ENCODE measurements around the gene FTH1. TPM values are rescaled to one million over a fixed set of nuclear protein-coding genes. Genes with fewer than 3 reads are reported as not detected.

FTH1 gene
- total and polyA plus RNA-seq, 2 of the 13 experiments (the other 11 are each of a cell fraction or from before 2014, with no cell fraction given): 607 to 760 TPM

DNA sequence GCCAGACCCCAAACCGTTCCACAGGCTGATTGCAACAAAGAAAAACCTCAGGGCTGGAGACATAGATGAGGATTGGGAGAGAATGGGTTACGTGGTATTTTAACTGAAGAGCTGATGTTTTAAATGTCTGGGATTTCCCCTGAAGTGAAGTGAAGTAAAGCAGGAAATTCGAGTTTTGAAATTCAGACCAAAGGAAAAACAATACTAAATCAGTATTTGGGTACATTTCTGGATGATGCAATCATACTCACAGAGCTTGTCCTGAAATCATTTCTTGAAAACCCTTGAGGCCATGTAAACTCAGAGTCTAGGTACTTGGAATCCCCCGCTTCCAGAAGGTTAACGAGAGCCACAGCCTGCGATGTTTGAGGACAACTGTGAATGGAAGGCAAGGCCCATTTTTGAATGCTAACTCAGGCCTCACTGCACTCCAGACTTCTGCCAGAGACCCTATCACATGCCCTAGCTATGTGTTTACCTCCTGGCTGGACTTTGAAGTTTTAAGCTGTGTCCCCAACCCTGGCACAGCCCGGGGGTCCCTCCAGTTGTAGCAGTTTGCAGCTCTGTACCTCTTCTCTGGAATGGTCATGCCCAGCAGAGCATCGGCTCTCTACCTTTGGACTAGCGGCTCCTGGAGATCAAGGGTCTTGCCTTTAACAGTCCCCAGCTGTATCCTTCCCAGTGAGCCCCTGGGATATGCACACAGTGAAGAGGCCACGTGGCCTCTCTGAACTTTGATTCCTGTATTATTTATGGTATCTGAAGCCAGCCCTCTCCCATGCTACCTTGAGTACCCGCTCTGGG lies 5.4 kb upstream of the FTH1 start (continued):
- TF ChIP-seq ZBTB7B (CRISPR knock-in tag; IDR thresholded peaks at IDR 0.05) (peak; percentile 100), GLI4 (CRISPR knock-in tag; IDR thresholded peaks at IDR 0.05; ENCODE audit: borderline replicate concordance) (no peak), THAP11 (CRISPR knock-in tag; IDR thresholded peaks at IDR 0.05) (peak; percentile 54; the same call in 1 of the 2 replicates), MATR3 (CRISPR knock-in tag; IDR thresholded peaks at IDR 0.05) (no peak), NFE2L2 (IDR thresholded peaks at IDR 0.05; ENCODE audit: low read length) (no peak), PAF1 (CRISPR knock-in tag; IDR thresholded peaks at IDR 0.05) (no peak), MAFG (CRISPR knock-in tag; IDR thresholded peaks at IDR 0.05) (no peak), RAD51 (IDR thresholded peaks at IDR 0.05; ENCODE audit: borderline replicate concordance) (no peak), NR3C1 (CRISPR knock-in tag; IDR thresholded peaks at IDR 0.05) (no peak), HMG20B (CRISPR knock-in tag; conservative IDR thresholded peaks at IDR 0.05) (0 out of 2 replicates have a peak, but pooled peaks have one; percentile 29)
- TF ChIP-seq, protein P1, sequence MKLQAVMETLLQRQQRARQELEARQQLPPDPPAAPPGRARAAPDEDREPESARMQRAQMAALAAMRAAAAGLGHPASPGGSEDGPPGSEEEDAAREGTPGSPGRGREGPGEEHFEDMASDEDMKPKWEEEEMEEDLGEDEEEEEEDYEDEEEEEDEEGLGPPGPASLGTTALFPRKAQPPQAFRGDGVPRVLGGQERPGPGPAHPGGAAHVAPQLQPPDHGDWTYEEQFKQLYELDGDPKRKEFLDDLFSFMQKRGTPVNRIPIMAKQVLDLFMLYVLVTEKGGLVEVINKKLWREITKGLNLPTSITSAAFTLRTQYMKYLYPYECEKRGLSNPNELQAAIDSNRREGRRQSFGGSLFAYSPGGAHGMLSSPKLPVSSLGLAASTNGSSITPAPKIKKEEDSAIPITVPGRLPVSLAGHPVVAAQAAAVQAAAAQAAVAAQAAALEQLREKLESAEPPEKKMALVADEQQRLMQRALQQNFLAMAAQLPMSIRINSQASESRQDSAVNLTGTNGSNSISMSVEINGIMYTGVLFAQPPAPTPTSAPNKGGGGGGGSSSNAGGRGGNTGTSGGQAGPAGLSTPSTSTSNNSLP (IDR thresholded peaks at IDR 0.05; ENCODE audit: low read depth, low read length): peak; percentile 77; the same call in 1 of the 2 replicates
- TF ChIP-seq, protein P2, sequence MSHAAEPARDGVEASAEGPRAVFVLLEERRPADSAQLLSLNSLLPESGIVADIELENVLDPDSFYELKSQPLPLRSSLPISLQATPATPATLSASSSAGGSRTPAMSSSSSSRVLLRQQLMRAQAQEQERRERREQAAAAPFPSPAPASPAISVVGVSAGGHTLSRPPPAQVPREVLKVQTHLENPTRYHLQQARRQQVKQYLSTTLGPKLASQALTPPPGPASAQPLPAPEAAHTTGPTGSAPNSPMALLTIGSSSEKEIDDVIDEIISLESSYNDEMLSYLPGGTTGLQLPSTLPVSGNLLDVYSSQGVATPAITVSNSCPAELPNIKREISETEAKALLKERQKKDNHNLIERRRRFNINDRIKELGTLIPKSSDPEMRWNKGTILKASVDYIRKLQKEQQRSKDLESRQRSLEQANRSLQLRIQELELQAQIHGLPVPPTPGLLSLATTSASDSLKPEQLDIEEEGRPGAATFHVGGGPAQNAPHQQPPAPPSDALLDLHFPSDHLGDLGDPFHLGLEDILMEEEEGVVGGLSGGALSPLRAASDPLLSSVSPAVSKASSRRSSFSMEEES (CRISPR knock-in tag; IDR thresholded peaks at IDR 0.05): peak; percentile 99
- TF ChIP-seq, protein P3, sequence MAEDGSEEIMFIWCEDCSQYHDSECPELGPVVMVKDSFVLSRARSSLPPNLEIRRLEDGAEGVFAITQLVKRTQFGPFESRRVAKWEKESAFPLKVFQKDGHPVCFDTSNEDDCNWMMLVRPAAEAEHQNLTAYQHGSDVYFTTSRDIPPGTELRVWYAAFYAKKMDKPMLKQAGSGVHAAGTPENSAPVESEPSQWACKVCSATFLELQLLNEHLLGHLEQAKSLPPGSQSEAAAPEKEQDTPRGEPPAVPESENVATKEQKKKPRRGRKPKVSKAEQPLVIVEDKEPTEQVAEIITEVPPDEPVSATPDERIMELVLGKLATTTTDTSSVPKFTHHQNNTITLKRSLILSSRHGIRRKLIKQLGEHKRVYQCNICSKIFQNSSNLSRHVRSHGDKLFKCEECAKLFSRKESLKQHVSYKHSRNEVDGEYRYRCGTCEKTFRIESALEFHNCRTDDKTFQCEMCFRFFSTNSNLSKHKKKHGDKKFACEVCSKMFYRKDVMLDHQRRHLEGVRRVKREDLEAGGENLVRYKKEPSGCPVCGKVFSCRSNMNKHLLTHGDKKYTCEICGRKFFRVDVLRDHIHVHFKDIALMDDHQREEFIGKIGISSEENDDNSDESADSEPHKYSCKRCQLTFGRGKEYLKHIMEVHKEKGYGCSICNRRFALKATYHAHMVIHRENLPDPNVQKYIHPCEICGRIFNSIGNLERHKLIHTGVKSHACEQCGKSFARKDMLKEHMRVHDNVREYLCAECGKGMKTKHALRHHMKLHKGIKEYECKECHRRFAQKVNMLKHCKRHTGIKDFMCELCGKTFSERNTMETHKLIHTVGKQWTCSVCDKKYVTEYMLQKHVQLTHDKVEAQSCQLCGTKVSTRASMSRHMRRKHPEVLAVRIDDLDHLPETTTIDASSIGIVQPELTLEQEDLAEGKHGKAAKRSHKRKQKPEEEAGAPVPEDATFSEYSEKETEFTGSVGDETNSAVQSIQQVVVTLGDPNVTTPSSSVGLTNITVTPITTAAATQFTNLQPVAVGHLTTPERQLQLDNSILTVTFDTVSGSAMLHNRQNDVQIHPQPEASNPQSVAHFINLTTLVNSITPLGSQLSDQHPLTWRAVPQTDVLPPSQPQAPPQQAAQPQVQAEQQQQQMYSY (CRISPR knock-in tag; IDR thresholded peaks at IDR 0.05): no peak
- TF ChIP-seq, protein P4, sequence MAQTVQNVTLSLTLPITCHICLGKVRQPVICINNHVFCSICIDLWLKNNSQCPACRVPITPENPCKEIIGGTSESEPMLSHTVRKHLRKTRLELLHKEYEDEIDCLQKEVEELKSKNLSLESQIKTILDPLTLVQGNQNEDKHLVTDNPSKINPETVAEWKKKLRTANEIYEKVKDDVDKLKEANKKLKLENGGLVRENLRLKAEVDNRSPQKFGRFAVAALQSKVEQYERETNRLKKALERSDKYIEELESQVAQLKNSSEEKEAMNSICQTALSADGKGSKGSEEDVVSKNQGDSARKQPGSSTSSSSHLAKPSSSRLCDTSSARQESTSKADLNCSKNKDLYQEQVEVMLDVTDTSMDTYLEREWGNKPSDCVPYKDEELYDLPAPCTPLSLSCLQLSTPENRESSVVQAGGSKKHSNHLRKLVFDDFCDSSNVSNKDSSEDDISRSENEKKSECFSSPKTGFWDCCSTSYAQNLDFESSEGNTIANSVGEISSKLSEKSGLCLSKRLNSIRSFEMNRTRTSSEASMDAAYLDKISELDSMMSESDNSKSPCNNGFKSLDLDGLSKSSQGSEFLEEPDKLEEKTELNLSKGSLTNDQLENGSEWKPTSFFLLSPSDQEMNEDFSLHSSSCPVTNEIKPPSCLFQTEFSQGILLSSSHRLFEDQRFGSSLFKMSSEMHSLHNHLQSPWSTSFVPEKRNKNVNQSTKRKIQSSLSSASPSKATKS (CRISPR knock-in tag; IDR thresholded peaks at IDR 0.05): no peak
- TF ChIP-seq, protein P5, sequence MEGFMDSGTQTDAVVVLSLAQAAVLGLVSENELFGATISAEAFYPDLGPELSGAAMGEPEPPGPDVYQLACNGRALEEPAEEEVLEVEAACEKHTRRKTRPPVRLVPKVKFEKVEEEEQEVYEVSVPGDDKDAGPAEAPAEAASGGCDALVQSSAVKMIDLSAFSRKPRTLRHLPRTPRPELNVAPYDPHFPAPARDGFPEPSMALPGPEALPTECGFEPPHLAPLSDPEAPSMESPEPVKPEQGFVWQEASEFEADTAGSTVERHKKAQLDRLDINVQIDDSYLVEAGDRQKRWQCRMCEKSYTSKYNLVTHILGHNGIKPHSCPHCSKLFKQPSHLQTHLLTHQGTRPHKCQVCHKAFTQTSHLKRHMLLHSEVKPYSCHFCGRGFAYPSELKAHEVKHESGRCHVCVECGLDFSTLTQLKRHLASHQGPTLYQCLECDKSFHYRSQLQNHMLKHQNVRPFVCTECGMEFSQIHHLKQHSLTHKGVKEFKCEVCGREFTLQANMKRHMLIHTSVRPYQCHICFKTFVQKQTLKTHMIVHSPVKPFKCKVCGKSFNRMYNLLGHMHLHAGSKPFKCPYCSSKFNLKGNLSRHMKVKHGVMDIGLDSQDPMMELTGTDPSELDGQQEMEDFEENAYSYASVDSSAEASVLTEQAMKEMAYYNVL (CRISPR knock-in tag; IDR thresholded peaks at IDR 0.05; ENCODE audit: borderline replicate concordance): no peak; the same call in 1 of the 2 replicates
- TF ChIP-seq, protein P6, sequence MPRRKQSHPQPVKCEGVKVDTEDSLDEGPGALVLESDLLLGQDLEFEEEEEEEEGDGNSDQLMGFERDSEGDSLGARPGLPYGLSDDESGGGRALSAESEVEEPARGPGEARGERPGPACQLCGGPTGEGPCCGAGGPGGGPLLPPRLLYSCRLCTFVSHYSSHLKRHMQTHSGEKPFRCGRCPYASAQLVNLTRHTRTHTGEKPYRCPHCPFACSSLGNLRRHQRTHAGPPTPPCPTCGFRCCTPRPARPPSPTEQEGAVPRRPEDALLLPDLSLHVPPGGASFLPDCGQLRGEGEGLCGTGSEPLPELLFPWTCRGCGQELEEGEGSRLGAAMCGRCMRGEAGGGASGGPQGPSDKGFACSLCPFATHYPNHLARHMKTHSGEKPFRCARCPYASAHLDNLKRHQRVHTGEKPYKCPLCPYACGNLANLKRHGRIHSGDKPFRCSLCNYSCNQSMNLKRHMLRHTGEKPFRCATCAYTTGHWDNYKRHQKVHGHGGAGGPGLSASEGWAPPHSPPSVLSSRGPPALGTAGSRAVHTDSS (CRISPR knock-in tag; conservative IDR thresholded peaks at IDR 0.05): no peak

Measured in HepG2 (cell line).